HepG2 (cell line): ENCODE results near the gene WHAMM. TPM values are rescaled to one million over a fixed set of nuclear protein-coding genes. Genes with fewer than 3 reads are reported as not detected.
A peak's percentile ranks its signal among the peaks of the same experiment; 100 is the strongest.

Experiments used
- HMGXB4 ChIP-seq, 2 experiments: sonication (generic) in 1 of 2; formaldehyde crosslinking in 1 of 2; IDR thresholded peaks; 2 replicates each; pipeline versions ENCODE4 v1.4.0 to v1.6.1; 2018 to 2020; ENCODE audit warnings: missing genetic modification reagents in 2 of 2, borderline replicate concordance in 1 of 2, low read depth in 1 of 2, mild to moderate bottlenecking in 1 of 2, missing biosample characterization in 1 of 2
- MED8 ChIP-seq: sonication (generic); formaldehyde crosslinking; IDR thresholded peaks from 2 replicates; pipeline ENCODE4 v1.8.1; 2023; ENCODE audit warnings: mild to moderate bottlenecking, missing genetic modification reagents; ENCODE audit not compliant: insufficient replicate concordance
- MEIS2 ChIP-seq: sonication (generic); formaldehyde crosslinking; IDR thresholded peaks from 2 replicates; pipeline ENCODE4 v1.9.0; 2021; ENCODE audit warnings: mild to moderate bottlenecking, missing genetic modification reagents
- TFAP4 ChIP-seq: sonication (generic); IDR thresholded peaks from 2 replicates; pipeline ENCODE4 v1.6.1; 2016; ENCODE audit warnings: low read depth, borderline replicate concordance
- ZFP41 ChIP-seq: sonication (generic); formaldehyde crosslinking; IDR thresholded peaks from 2 replicates; pipeline ENCODE4 v1.4.0; 2020; ENCODE audit warnings: mild to moderate bottlenecking, missing genetic modification reagents, borderline replicate concordance
- ZNF3 ChIP-seq: IDR thresholded peaks from 2 replicates; pipeline ENCODE4 v1.7.0; 2017; ENCODE audit warnings: inconsistent platforms
- ZNF687 ChIP-seq: sonication (generic); formaldehyde crosslinking; IDR thresholded peaks from 2 replicates; pipeline ENCODE4 v1.5.1; 2020; ENCODE audit warnings: mild to moderate bottlenecking, missing genetic modification reagents, moderate library complexity
- polyA plus RNA-seq, 8 experiments: library from polyadenylated mRNA; depleted of rRNA in 3 of 8; stranded (reverse) in 7 of 8; unstranded in 1 of 8; fragments of >200 nt; fragmentation: Illumina TruSeq in 4 of 8; extraction: Trizol in 4 of 8; gene quantifications; 2 replicates each; pipeline versions ENCODE4 v1.2.1 to v1.2.3, GENCODE V29; 2011 to 2016; ENCODE audit warnings: low read depth in 4 of 8, missing spikeins in 1 of 8, mixed read lengths in 1 of 8; ENCODE audit not compliant: insufficient read depth in 1 of 8
- total RNA-seq, 5 experiments: library from RNA; depleted of rRNA; stranded (reverse); fragments of >200 nt; fragmentation: Illumina TruSeq; extraction: Trizol; gene quantifications; 2 replicates each; pipeline ENCODE4 v1.2.3, GENCODE V29; 2016; ENCODE audit warnings: low read depth in 1 of 5

WHAMM gene
- total and polyA plus RNA-seq, 2 of the 13 experiments (the other 11 are each of a cell fraction or from before 2014, with no cell fraction given): 2.9 to 3.0 TPM

GRCh38 chr15:82810061-82810889 is 847 bp downstream of the WHAMM start (continued):
- TF ChIP-seq ZNF687 (CRISPR knock-in tag) (no peak; the same call in 1 of the 2 replicates), ZFP41 (CRISPR knock-in tag) (no peak), MEIS2 (0 out of 2 replicates have a peak, but pooled peaks have one; percentile 15), ZNF3 (CRISPR knock-in tag) (no peak), HMGXB4 (CRISPR knock-in tag; IDR thresholded peaks at IDR 0.05; ENCODE audit: borderline replicate concordance in 1 of 2, low read depth in 1 of 2) (no peak; a peak in 1 of 4 replicates), MED8 (CRISPR knock-in tag) (peak; percentile 18), TFAP4 (peak; percentile 24; the same call in 1 of the 2 replicates)
